GM12874 (cell line): ENCODE data around the gene ERBB3.

Experiments
- CTCF ChIP-seq: IDR thresholded peaks from 2 replicates; pipeline ENCODE4 v1.5.1; 2011; ENCODE audit warnings: low read depth, mild to moderate bottlenecking, control low read depth, low read length, moderate library complexity; ENCODE audit not compliant: insufficient read depth

Gene ERBB3

GRCh38 chr12:56107242-56107641 lies 27.3 kb downstream of the ERBB3 start:
- no peak for TF ChIP-seq CTCF

GRCh38 chr12:56110571-56110970 lies 30.6 kb downstream of the ERBB3 start:
- no peak for TF ChIP-seq CTCF

- no peak for TF ChIP-seq CTCF
These were observed 34.1 kb downstream of the ERBB3 start for GRCh38 chr12:56114084-56114483.

DNA sequence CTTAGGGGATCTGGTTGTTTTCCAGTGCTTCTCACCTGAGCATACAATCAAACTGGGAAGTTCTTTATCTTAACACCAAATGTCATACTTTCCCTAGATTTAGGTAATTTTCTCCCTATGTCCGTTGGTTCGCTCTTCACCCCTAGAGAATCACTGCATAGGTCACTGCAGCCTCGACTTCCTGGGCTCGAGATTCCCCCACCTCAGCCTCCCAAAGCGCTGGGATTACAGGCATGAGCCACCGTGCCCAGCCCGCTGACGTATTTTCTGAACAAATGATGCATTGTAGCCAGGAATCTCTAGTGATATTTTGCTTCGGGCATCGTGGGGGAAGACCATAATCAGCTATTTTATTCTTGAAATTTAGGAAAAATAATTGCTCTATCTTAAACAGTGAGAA lies 35.4 kb downstream of the ERBB3 start:
- no peak for TF ChIP-seq CTCF

DNA sequence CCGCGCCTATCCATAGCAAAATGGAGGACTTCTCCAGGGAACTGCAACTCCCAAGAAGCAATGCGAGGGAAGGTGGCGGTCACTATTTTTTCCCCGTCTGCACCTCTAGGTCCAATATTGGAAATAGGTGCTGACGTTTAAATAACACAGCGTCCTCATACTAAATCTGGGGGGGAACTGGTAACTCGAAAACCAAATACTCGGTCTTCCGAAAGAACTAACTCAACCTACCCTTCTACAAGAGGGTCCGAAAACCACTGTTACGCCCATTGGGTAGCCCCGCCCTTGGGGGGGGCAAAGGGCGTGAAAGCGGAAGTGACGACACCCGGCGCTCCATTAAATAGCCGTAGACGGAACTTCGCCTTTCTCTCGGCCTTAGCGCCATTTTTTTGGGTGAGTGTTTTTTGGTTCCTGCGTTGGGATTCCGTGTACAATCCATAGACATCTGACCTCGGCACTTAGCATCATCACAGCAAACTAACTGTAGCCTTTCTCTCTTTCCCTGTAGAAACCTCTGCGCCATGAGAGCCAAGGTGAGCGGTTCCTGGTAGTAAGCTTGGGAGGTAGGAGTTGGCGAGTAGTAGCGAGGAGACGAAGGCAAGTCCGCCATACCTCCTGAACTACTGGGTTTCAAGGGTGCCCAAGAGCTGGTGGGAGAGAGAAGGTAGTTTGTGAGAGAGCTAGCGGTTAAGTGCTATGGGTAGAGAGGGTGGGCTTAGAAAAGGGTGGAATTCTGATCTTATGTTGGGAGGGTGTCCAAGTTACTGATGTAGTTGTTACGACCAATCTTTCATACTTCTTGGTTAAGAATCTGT lies 36.5 kb downstream of the ERBB3 start, which contains the start of gene RPL41:
RPL41 (plus strand) TSS at position 367 of the 815 bp plus-strand sequence.
- TF ChIP-seq CTCF, result no peak

GRCh38 chr12:56117778-56118687 lies 38.1 kb downstream of the ERBB3 start, which contains the start of gene ZC3H10:
ZC3H10 (plus strand) TSS chr12:56118266; CDS start chr12:56120563, 2,297 bp downstream.
- peak; percentile 60 for TF ChIP-seq CTCF
